T-cell (primary cell): ENCODE results near the gene RPH3AL. TPM values are rescaled to one million over a fixed set of nuclear protein-coding genes. Genes with fewer than 3 reads are reported as not detected.

Source experiments
- ATAC-seq, 4 experiments: fragments of 200-7000 bp in 3 of 4; fragments of 150-1000 bp in 1 of 4; cut with Tn5 transposase; replicated peaks in 1 of 4; 1 replicate in 3 of 4; 2 replicates in 1 of 4; pipeline ENCODE4 v1.10.0; 2021; ENCODE audit warnings: moderate library complexity in 3 of 4, mild to moderate bottlenecking in 2 of 4, moderate number of reproducible peaks in 1 of 4
- CTCF ChIA-PET, 2 donors: fragments of 300-600 bp; sonication (Branson Sonifier 250); formaldehyde crosslinking; loops; one replicate each; lab custom pipeline; 2022; ENCODE audit warnings: antibody characterized with exemption in 2 of 2; lab: Charles Lee
- POLR2A ChIA-PET, 2 donors: fragments of 300-600 bp; sonication (Branson Sonifier 250); formaldehyde crosslinking; loops; one replicate each; lab custom pipeline; 2022; ENCODE audit warnings: antibody characterized with exemption in 2 of 2; lab: Charles Lee
- DNase-seq, 35 experiments: peaks; one replicate each; pipeline versions ENCODE4 v3.0.0 to v3.0.0-alpha.2; 2013 to 2023
- H3K27ac ChIP-seq: one replicate; pipeline ENCODE4 v1.5.1; 2013; ENCODE audit warnings: low read length
- H3K27me3 ChIP-seq, 2 experiments: replicated peaks in 1 of 2; 1 replicate in 1 of 2; 2 replicates in 1 of 2; pipeline versions ENCODE4 v1.6.1 to v1.7.0; 2013; ENCODE audit warnings: low read length in 1 of 2, mixed read lengths in 1 of 2; ENCODE audit not compliant: control insufficient read depth in 2 of 2, insufficient read depth in 2 of 2; ENCODE audit errors: extremely low read depth in 1 of 2
- H3K36me3 ChIP-seq, 2 donors: 1 replicate in 1 of 2; 2 replicates in 1 of 2; pipeline versions ENCODE4 v1.6.1 to v1.7.0; 2013; ENCODE audit warnings: low read length in 1 of 2; ENCODE audit not compliant: control insufficient read depth in 2 of 2, insufficient read depth in 1 of 2; ENCODE audit errors: extremely low read depth in 1 of 2
- H3K4me1 ChIP-seq, 2 experiments: 1 replicate in 1 of 2; 2 replicates in 1 of 2; pipeline versions ENCODE4 v1.6.1 to v1.7.0; 2013; ENCODE audit warnings: low read length in 2 of 2, mixed read lengths in 1 of 2; ENCODE audit not compliant: insufficient read depth in 2 of 2, control insufficient read depth in 1 of 2; ENCODE audit errors: extremely low read depth in 1 of 2
- H3K4me3 ChIP-seq, 2 donors: 1 replicate in 1 of 2; 2 replicates in 1 of 2; pipeline versions ENCODE4 v1.5.1 to v1.7.0; 2013; ENCODE audit warnings: mild to moderate bottlenecking in 2 of 2, low read length in 1 of 2, moderate library complexity in 1 of 2; ENCODE audit not compliant: control insufficient read depth in 1 of 2; ENCODE audit errors: extremely low read depth in 1 of 2
- H3K9me3 ChIP-seq: 2 replicates; pipeline ENCODE4 v1.7.0; 2013
- H3K27ac Mint-ChIP-seq, 2 donors: one replicate each; pipeline ENCODE4 v1.8.0; 2020 to 2021; ENCODE audit warnings: mild to moderate bottlenecking in 2 of 2, mixed read lengths in 2 of 2
- H3K27me3 Mint-ChIP-seq, 2 donors: one replicate each; pipeline ENCODE4 v1.8.0; 2021 to 2022; ENCODE audit warnings: mixed read lengths in 2 of 2
- H3K36me3 Mint-ChIP-seq: one replicate; pipeline ENCODE4 v1.8.0; 2021; ENCODE audit warnings: mixed read lengths
- H3K4me1 Mint-ChIP-seq, 3 donors: one replicate each; pipeline ENCODE4 v1.8.0; 2020 to 2022; ENCODE audit warnings: mixed read lengths in 3 of 3, mild to moderate bottlenecking in 1 of 3
- H3K4me3 Mint-ChIP-seq, 3 donors: one replicate each; pipeline ENCODE4 v1.8.0; 2020 to 2022; ENCODE audit warnings: mild to moderate bottlenecking in 3 of 3, mixed read lengths in 3 of 3, moderate library complexity in 3 of 3
- H3K9me3 Mint-ChIP-seq, 3 donors: one replicate each; pipeline ENCODE4 v1.8.0; 2020 to 2022; ENCODE audit warnings: mixed read lengths in 3 of 3
- WGBS: methylation state at CpG from one replicate; pipeline ENCODE4 v1.1.5; 2013; ENCODE audit warnings: missing lambda C conversion rate; ENCODE audit not compliant: insufficient coverage; 5-methylcytosine and 5-hydroxymethylcytosine counted together
- total RNA-seq, 35 experiments: library from RNA in 6 of 35; stranded (reverse) in 6 of 35; fragments of 120-200 nt in 1 of 35; gene quantifications; one replicate each; pipeline versions ENCODE4 v1.2.1 to v1.2.4 and lab custom pipeline; 2013 to 2026

RPH3AL gene
- total RNA-seq, 5 donors from 2014 or later (not counting 1 experiment from before 2014, with no cell fraction given): 4.5 to 10.5 (median 5.3) TPM

DNA sequence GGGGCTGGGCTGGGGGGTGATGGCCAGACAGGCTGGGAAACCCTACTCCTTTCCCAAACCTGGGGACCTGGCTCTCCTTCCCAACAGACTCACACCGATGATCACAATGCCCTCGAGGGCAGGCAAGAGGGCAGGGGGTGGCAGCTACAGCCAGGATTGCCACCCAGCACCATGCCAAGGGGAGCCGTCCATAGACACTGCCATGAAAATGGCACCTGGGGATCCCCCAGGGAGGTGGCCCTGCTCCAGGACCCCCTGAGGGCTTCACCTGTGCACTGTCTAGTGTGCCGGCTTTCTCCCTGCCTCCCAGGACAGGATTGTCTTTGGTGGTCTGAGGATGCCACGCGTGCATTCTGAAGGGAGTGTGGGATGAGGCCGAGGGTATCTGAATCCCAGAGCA lies 24.6 kb downstream of the RPH3AL start:
- no peak overlapping the region for H3K4me3 Mint-ChIP-seq
- H3K27ac Mint-ChIP-seq: no peak overlapping the region
- H3K36me3 ChIP-seq: no peaks in the 10 kb centered on the region
- peaks cover 0 to 11% of the 10 kb centered on the region in 2 experiments for H3K27me3 ChIP-seq
- peaks cover 2% of the 10 kb centered on the region for H3K36me3 Mint-ChIP-seq
- POLR2A ChIA-PET: no interaction called here
- WGBS: 92% methylated on average over 7 of the region's 7 CpGs
- H3K9me3 ChIP-seq: no peaks in the 10 kb centered on the region
- peaks cover 0 to 44% (median 35%) of the 10 kb centered on the region in 3 donors for H3K4me1 Mint-ChIP-seq
- H3K4me3 ChIP-seq: no peak overlapping the region
- ATAC-seq: no peak
- H3K27ac ChIP-seq: no peak overlapping the region
- H3K9me3 Mint-ChIP-seq: no peaks in the 10 kb centered on the region
- H3K4me1 ChIP-seq: peaks cover 4 to 33% of the 10 kb centered on the region in 2 experiments
- peak in 1 of 35 experiments; percentile 1 for DNase-seq
- CTCF ChIA-PET: no interaction called here
- no peaks in the 10 kb centered on the region for H3K27me3 Mint-ChIP-seq

- peaks cover 4 to 28% of the 10 kb centered on the region in 2 experiments for H3K4me1 ChIP-seq
- ATAC-seq (no peak), DNase-seq (no peak)
- Mint-ChIP-seq H3K27me3 (no peaks in the 10 kb centered on the region), H3K4me3 (no peak overlapping the region), H3K27ac (no peak overlapping the region), H3K36me3 (peaks cover 2% of the 10 kb centered on the region), H3K4me1 (peaks cover 0 to 41% (median 33%) of the 10 kb centered on the region in 3 donors), H3K9me3 (no peaks in the 10 kb centered on the region)
- ChIA-PET CTCF (no interaction called here), POLR2A (no interaction called here)
- H3K36me3 ChIP-seq: no peaks in the 10 kb centered on the region
- H3K4me3 ChIP-seq: no peak overlapping the region
- H3K9me3 ChIP-seq: no peaks in the 10 kb centered on the region
- H3K27ac ChIP-seq: no peak overlapping the region
- 87% methylated on average over 8 of the region's 11 CpGs for WGBS
- peaks cover 0 to 15% of the 10 kb centered on the region in 2 experiments for H3K27me3 ChIP-seq
Observed at GRCh38 chr17:327296-327695, 25.3 kb downstream of the RPH3AL start.

- DNase-seq (peak in 1 of 35 experiments; percentile 1), ATAC-seq (no peak)
- H3K27me3 ChIP-seq: peaks cover 0 to 15% of the 10 kb centered on the region in 2 experiments
- no peaks in the 10 kb centered on the region for H3K9me3 ChIP-seq
- H3K4me1 ChIP-seq: peaks cover 4 to 16% of the 10 kb centered on the region in 2 experiments
- H3K4me3 ChIP-seq: no peak overlapping the region
- CTCF ChIA-PET: no interaction called here
- H3K36me3 Mint-ChIP-seq: peaks cover 2% of the 10 kb centered on the region
- no peak overlapping the region for H3K27ac Mint-ChIP-seq
- no peak overlapping the region for H3K27ac ChIP-seq
- H3K4me1 Mint-ChIP-seq: peaks cover 0 to 30% (median 21%) of the 10 kb centered on the region in 3 donors
- H3K27me3 Mint-ChIP-seq: no peaks in the 10 kb centered on the region
- H3K9me3 Mint-ChIP-seq: no peaks in the 10 kb centered on the region
- H3K4me3 Mint-ChIP-seq: no peak overlapping the region
- H3K36me3 ChIP-seq: no peaks in the 10 kb centered on the region
- WGBS: 88% methylated on average over 18 of the region's 21 CpGs
- POLR2A ChIA-PET: no interaction called here
Observed at GRCh38 chr17:326010-326621, 26.5 kb downstream of the RPH3AL start.

DNA sequence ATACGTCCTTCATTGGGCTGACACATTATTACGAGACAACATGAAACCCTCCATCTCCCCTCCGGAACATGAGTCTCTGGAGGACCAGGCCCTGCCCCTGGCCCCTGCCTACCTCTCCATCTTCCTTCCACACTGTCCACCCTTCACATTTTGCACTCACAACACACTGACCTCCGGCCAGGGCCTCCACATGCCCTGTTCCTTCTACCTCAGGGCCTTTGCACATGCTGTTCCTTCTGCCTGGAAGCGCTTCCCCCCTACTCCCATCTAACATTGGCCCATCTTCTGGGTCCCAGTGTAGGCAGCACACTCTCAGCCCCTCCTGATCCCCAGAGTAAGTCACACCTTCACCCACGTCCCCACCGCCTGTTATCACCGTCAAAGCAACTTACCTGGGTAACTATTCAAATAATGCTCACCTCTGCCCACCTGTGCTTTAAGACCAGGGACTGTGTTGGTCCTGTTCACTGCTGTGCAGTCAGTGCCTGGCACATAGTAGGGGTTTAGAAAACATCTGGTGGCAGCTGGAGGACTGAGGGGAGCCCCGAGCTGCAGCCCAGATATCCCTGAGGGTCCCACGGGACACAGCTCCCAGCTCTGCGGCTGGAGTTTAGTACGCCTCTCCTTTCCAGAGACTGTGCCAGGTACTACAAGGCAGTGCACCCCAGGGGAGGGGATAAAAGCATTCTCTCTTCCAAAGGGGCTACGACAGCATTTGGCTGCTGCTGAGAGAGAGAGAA lies 27.2 kb downstream of the RPH3AL start:
- Mint-ChIP-seq H3K9me3 (no peaks in the 10 kb centered on the region), H3K36me3 (peaks cover 2% of the 10 kb centered on the region), H3K27ac (no peak overlapping the region), H3K27me3 (no peaks in the 10 kb centered on the region), H3K4me1 (peaks cover 0 to 23% (median 14%) of the 10 kb centered on the region in 3 donors), H3K4me3 (no peak overlapping the region)
- POLR2A ChIA-PET: no interaction called here
- ATAC-seq: no peak
- Histone ChIP-seq H3K4me3 (no peak overlapping the region), H3K4me1 (peaks cover 4 to 9% of the 10 kb centered on the region in 2 experiments), H3K27ac (no peak overlapping the region), H3K36me3 (no peaks in the 10 kb centered on the region), H3K27me3 (peaks cover 0 to 15% of the 10 kb centered on the region in 2 experiments), H3K9me3 (no peaks in the 10 kb centered on the region)
- CTCF ChIA-PET: no interaction called here
- WGBS: 86% methylated on average over 8 of the region's 13 CpGs
- DNase-seq: peak in 1 of 35 experiments; percentile 1

- no peaks in the 10 kb centered on the region for H3K9me3 Mint-ChIP-seq
- H3K4me1 ChIP-seq: no peaks in the 10 kb centered on the region
- no peak overlapping the region for H3K27ac Mint-ChIP-seq
- peaks cover 0 to 20% of the 10 kb centered on the region in 2 experiments for H3K27me3 ChIP-seq
- peaks cover 3% of the 10 kb centered on the region for H3K36me3 Mint-ChIP-seq
- no peaks in the 10 kb centered on the region for H3K36me3 ChIP-seq
- no peak overlapping the region for H3K4me3 ChIP-seq
- POLR2A ChIA-PET: no interaction called here
- CTCF ChIA-PET: no interaction called here
- DNase-seq (peak in 1 of 35 experiments; percentile 1), ATAC-seq (no peak)
- H3K4me1 Mint-ChIP-seq: peaks cover 0 to 12% (median 4%) of the 10 kb centered on the region in 3 donors
- no peak overlapping the region for H3K4me3 Mint-ChIP-seq
- no peak overlapping the region for H3K27ac ChIP-seq
- H3K27me3 Mint-ChIP-seq: no peaks in the 10 kb centered on the region
- H3K9me3 ChIP-seq: no peaks in the 10 kb centered on the region
- 87% methylated on average over 38 of the region's 39 CpGs for WGBS
Observed at GRCh38 chr17:323721-324571, 28.7 kb downstream of the RPH3AL start.

DNA sequence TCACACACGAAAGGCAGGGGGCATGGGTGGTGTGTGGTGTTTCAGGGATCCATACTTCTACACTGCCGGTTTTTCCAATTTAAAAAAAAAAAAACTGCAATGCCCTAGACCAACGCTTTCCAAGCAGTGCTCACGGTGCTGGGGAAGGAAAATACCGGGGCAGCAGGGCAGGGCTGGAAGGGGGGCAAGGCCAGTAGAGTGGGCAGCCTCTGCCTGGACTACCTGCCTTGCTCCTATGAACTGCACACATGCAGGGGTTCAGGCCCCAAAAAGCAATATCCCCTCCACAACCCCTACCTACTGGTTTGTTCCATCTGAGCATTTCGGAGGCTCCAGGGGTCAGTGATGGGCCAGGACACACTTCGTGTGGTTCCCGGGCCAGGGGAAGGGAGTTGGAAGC lies 29.4 kb downstream of the RPH3AL start:
- 82% methylated on average over 3 of the region's 8 CpGs for WGBS
- ATAC-seq: no peak
- Histone ChIP-seq H3K4me1 (no peaks in the 10 kb centered on the region), H3K4me3 (no peak overlapping the region), H3K36me3 (no peaks in the 10 kb centered on the region), H3K27ac (no peak overlapping the region), H3K27me3 (peaks cover 0 to 20% of the 10 kb centered on the region in 2 experiments), H3K9me3 (no peaks in the 10 kb centered on the region)
- no peak overlapping the region for H3K4me3 Mint-ChIP-seq
- H3K36me3 Mint-ChIP-seq: peaks cover 7% of the 10 kb centered on the region
- no peaks in the 10 kb centered on the region for H3K9me3 Mint-ChIP-seq
- POLR2A ChIA-PET: no interaction called here
- no peak for DNase-seq
- CTCF ChIA-PET: no interaction called here
- H3K27me3 Mint-ChIP-seq: no peaks in the 10 kb centered on the region
- H3K4me1 Mint-ChIP-seq: peaks cover 0 to 6% (median 2%) of the 10 kb centered on the region in 3 donors
- H3K27ac Mint-ChIP-seq: no peak overlapping the region
